Measurements from ENCODE around the gene SETD5.

Gene SETD5

DNA sequence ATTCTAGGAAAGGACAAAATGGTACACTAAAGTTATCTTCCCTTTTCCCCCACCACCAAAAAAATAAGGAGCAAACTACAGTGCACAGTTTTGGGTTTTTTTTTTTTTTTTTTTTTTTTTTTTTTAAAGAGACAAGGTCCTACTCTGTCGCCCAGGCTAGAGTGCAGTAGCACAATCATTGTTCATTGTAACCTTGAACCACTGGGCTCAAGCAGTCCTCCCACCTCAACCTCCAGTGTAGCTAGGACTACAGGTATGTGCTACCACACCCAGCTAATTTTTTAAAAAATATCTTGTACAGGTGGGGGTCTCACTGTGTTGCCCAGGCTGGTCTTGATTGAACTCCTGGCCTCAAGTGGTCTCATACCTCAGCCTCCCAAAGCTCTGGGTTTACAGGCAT is 14.9 kb downstream of the SETD5 start:
- DNase-seq = no peak

DNA sequence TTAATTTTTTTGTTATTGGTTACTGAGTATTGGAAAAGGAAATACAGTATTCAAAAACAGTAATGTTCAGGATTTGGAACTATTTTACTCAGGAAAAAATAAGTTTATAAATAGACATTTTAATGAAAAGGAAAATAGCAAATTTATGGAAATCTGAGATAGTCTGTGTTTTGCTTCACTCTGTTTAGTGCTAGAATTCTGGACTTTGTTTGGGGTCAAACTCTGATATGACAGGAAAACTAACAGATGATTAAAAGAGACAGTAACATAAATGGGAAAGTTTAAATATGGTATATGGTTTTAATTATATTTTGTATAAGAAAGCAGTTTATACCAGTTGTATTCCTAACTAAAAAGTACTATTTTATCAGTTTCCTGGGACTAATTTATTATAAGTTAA is 17.4 kb downstream of the SETD5 start:
- DNase-seq = no peak

DNA sequence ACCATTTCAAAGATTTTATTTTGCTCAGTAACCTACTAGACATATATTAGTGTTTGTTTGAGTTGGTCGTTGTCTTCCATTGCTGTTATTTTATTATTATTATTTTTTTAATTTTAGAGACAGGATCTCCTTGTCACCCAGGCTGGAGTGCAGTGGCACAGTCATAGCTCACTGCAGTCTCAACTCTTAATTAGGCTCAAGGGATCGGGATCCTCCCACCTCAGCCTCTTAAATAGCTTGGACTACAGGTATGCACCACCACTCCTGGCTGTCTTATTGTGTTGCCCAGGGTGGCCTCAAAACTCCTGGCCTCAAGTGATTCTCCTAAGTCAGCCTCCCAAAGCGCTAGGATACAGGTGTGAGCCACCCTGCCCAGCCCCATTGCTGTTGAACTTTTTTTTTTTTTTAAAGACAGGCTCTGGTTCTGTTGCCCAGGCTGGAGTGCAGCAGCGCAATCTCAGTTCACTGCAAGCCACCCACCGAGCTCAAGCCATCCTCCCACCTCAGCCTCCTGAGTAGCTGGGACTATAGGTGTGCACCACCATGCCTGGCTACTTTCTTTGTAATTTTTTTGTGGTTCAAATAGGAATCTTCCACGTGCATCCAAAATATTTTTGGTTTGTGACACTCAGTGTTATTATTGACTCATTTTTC is 18.2 kb downstream of the SETD5 start:
- DNase-seq = no peak

DNA sequence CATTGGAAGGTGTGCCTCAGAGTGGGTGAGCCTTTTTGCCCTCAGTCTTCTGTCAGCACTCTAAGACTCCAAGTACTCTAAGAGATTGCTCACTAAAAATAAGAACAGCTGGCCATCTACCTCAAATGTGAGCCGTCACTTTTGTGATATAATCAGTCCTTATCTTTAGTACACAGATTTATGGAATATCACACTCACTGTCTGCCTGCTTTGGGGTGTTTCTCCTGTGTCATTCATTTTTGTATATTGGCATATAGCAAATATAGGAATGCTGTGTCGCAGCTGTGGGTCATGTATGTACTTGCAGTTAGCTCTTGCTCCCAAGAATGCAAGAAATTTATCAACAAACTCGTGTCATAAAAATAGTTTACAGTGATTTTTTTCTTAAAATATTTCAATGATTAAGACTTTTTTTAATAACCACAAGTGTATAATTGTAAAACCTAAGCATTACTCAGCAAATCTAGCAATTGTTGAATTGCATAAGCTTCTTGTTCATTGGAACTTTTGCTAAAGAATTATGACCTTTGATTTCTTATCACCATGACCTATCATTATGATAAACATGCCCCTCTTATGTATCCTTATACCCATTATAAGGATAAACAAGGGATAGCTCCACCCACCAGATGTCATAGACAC is 18.8 kb downstream of the SETD5 start:
- no peak for DNase-seq

DNA sequence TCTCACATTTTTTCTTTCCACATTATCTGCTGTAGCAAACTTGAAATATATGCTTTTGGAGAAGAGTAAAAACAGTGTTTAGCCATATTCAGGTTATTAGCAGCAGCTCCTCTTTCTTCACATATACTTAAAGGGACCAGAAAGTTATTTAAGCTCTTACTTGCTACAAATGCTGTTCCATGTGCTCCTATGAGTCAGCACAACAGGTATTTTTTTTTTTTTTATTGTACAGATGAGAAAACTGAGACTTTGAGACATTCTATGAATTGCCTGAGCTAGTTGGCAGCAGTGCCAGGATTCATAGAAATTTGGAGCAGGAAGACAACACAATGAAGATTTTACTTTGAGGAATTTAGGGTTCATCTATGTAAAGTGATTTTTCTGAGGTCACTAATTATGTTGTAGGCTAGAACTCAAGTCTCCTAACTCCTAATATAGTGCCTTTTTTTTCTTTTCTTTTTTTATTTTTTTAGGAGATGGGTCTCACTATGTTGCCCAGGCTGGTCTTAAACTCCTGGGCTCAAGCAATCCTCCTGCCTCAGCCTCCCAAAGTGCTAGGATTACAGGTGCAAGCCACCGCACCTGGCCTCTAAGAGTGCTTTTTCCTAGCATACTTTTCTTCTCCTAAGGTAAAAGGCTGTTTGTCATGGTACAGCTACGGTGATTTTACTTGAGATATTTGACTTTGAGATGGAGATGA is 23.6 kb downstream of the SETD5 start:
- DNase-seq = no peak

DNA sequence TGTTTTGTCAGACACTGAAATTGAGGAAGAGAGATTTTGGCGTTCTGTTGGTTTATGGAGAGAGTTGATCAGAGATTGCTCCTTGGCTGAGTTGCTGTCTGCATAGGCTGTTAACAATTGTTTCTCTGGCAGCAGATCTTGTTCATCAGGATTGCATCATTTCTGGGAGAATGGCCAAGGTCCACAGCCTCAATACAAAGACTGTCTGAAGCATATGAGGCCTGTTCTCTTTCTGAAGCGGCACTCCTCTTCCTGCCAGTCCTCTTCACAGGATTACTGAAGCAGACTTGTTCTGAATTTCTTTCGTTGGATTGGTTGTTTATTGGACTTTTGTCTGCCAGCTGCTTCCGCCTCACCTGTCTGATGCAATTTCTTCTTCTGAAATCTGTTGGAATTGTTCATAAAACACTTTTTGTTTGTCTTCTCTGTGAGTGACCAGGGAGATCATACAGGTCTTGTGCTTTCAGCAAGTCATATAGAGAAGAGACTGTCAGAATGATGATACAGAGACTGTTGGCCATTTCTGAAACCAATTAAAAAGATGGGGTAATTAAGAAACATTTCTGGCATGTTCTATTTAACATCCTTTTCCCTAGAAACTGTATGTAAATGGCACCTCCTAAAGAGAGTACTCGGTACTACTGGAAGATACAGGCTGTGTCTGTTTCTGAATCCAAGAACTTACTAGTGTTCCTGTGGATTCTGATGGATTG is 25.5 kb downstream of the SETD5 start:
- no peak for DNase-seq

DNA sequence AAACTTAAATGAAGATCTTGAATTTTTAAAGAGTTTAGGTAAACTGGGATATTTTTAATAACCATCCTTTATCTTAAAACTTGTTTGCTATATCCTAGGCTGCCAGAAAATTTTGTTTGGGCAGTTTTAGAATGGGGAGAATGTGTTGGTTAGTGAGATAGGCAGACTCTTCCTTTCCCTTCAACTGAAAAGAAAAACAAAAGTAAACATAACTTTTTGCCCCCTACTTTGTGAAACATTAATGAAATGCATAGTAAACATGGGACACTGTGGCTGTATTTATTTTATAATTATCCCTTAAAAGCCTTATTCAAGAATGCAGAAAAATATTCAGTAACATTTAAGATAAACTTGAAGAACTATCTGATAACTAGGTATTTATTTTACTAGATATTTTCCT is 31.0 kb downstream of the SETD5 start:
- DNase-seq = no peak

DNA sequence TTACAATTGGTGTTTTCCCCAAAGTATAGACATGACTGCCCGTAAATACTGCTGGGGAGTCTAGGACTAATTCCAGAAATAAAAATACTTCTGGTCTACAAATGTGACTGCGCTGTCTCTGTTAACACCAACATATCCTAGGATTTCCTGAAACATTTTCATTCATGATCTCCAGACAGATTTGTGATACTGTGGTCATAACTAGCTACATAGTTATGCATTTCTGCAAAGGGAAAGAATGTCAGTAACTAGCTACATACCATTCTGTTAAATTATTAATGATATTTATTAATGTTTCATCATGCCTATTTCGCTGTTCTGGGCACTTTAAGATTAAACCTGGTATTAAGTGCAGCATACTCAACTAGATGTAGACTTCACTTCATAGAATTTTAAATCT is 33.3 kb downstream of the SETD5 start:
- no peak for DNase-seq

DNA sequence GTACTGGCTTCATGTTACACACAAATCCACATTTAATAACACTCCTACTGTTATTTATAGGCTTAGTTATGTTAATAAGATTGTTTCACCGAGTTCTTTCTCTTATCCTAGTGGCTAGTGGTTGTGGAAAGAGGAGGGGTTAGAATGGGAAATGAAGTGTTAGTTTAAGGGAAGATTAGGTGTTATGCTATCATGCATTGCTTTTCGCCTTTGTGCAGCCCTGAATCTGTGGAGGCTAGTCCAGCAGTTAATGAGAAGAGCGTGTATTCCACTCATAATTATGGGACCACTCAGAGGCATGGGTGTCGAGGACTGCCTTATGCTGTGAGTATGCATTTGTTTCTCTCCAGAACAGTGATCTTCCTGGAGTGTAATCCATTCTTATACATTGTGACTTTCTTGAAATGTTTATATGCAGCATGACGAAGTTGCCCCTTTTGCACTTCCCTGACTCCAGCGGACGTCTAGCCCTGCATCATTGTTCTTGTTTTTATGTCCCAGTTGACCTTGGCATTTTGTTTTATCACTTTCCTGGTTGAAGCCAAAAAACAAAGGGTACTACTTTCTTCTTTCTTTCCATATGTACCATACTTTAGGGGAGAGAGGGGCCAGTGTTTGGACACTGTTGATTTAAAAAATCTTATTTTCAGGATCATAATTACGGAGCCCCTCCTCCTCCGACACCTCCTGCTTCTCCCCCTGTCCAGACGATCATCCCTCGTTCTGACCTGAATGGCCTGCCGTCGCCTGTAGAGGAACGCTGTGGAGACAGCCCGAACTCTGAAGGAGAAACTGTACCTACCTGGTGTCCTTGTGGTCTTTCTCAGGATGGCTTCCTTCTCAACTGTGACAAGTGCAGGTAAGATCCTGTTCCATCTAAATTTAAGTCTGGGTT is 36.5 kb downstream of the SETD5 start:
- DNase-seq = no peak

DNA sequence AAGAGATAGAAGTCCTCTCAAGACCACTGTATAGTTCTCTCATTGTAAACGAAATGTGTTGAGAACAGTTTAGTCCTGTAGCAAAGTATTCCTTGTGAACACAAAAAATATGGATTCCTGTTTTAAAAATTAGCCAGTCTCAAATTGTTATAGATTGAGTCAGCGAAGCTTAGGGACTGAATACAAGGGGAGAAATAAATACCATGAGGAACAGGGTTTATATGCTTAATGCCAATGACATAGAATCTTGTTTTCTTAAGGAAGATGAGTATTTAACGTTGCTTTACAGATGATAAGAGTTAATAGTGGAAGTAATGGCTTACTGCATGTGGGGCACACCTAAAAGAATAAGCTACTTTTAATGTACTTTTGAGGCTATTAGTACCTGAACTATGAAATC is 37.9 kb downstream of the SETD5 start:
- DNase-seq = no peak

DNA sequence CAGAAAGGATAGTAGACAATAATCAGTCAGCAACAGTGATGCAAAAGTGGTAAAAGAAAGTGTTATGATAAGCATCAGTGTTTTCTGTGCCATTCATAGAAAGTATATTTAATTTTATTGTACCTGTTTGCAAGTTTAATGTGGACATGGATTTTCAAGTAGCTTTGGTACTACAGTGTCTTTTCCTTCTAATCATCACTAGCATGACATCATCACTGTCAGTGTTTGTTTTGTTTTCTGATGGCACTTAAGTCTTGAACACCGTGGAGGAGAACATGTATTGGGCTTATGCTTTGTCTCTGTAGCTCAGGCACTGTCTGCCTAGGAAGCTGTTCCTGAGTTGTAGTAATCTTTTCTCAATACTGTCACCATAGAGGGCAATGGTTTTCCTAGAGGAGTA is 41.9 kb downstream of the SETD5 start:
- no peak for DNase-seq

DNA sequence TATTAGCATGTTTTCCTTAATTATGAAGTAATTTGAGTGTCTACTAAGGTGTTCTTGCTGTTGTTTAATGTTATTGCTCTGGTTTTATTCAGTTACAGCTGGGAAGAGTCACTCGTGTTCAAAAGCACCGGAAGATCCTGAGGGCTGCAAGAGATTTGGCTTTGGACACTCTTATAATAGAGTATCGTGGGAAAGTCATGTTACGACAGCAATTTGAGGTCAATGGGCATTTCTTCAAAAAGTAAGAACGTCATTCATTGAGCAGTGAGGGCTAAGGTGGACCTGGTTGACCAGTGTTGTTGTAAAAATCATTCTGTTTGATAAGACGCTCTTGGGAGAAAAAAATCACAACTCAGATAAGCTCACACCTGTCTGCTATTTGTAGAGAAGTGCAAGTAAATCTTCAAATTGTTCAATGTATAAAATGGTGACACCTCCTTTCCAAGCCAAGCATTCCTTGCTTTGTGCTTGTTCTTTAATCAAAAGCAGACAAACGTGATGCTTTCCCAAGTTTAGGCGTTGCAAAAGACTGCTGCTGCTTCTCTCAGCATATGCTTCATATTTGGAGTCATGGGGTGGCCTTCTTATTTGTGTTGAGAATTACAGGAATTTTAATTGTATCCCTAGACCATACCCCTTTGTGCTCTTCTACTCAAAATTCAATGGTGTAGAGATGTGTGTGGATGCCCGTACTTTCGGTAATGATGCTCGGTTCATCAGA is 44.2 kb downstream of the SETD5 start:
- DNase-seq = no peak

DNA sequence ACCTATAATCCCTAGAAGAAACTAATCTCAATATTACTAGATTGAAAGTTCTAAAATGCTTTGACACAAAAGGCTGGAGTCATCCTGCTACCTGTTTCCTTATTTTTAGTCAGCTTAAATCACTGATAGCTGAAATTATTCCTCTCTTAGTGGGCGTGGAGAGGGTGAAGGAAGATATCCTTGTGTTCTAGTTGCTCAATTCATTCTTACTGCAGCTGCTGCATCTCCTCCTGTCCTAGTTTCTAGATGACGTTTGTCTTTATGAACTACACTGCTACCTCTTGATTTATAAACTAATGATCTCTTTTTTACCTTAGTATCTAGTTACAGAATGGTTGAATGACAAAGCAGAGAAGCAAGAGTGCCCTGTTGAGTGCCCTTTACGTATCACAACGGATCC is 50.7 kb downstream of the SETD5 start:
- DNase-seq = no peak

DNA sequence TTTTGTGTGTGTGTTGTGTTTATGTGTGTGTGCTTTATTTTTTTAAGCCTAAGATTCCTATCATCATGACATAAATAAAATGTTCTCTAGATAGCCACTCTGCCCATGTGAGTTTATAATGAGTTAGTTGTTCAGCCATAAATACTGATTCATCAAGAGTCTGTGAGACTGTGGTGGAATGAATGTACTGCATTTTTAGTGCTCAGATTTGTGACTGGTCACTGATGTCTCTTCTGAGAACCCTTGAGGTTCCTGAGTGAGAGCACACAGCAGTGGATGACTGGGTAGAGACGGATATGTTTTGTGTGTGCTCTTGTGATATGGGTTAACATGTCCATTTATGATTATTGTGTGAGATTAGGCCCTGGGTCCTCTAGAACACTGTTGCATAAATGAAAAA is 51.2 kb downstream of the SETD5 start:
- no peak for DNase-seq

DNA sequence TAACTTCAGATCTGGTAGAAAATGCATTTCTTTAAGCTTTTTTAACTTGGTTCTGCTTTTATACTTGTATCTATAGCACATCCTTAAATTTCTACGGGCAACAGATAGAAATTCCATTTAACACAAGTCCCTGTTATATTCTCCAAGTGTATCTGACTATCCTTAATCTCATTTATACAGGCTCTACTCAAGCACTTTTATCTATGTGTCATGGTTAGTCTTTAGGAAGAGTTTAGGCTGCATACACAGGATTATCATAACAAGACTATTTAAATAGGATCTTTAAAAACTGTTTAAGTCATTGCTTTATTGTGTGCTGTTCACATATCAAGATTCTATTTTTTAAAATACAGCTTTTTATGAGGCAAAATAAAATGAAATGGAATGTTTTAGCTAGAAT is 52.7 kb downstream of the SETD5 start:
- no peak for DNase-seq

DNA sequence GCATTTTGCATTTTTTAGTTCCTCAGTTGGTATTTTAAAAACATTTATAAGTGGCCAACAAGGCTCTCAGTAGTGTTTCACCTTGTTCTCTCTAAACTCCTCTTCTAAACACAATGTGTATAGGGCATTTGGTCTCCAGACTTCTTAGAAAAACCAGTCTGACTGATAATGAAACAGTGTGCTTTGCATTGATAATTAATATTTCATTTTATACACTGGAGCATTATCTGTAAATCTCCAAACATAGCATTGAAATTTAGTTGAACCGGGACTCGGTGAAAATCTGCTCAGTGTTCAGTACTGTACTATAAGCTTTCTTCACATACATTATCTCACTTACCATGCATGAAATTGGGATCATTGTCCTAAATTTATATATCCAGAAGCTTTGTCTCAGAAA is 53.6 kb downstream of the SETD5 start:
- no peak for DNase-seq

DNA sequence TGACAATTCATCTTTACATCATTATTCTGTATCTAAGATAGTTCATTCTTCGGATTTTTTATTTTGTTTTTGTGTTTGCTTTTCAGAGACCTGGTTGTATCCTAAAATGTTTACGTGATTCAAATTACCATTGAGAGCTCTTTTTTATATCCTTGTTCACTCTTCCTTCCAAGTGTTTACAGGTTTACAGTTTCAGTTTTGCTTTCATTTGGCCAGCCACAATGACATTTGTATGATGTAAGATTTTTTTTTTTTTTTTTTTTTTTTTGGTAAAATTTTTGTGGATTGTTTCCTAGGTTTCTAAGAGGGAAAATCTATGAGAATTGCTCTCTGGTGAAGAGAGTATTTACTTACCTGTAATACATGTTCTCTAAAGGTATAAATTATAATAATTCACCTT is 55.0 kb downstream of the SETD5 start:
- DNase-seq = no peak

DNA sequence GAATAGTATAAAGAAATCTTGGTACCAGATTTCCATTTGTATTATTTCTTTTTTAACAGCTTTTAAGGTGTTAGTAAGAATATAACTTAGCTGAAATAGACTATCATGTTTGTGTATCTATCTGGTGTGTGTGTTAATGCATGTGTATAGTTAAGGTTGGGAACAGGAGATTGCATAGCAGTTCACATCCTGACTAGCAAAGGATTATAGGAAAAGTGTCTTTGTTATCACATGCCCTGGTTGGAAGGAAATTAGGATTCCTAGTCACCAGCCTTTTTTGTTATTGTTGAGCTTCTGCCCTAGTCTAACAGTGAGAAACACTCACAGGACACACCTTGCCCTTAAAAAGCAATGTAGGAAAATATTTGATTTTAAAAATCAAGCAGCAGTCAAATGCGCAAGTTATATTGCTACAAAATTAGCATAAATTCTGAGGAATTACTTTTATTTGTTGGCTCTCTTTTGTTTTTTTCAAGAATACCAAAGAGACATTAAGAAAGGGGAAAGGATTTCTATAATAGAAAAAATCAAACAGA is 58.2 kb downstream of the SETD5 start:
- no peak for DNase-seq

DNA sequence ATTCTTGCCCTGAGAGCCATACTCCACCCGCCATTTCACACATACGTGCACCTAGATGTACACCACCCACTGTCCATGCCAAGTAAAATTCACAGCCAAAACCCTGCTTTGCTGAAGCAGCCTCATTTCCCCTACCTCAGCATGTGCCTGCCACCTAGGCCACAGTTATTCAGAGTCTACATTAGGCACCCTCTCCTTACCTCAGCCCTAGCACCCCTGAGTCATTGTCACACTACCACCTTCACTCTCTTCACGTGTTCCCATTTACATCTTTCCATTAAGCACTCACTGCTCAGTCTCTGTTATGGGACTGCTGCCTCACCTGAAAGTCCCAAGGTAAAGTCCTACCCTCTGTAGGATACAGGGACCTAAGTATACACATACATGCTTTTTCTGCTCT is 70.0 kb downstream of the SETD5 start:
- no peak for DNase-seq

DNA sequence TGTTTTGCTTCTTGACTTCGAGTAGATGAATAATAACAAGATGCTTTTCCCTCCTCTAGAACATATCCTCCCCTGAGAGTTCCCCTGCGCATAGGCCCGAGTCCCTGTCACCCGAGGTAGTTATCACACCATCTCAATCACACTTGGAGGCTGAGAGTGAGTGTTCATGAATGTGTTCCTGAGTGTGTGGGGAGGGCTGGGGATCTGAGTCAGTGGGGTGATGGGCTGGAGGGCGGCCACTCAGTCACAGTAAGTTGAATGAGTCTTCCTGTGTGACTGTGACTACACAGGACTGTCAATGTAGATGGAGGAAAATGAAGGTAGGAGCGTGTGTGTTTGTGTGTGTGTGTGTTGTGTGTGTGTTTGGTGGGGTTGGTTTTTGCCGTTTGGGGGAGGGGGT is 71.0 kb downstream of the SETD5 start:
- DNase-seq = no peak

DNA sequence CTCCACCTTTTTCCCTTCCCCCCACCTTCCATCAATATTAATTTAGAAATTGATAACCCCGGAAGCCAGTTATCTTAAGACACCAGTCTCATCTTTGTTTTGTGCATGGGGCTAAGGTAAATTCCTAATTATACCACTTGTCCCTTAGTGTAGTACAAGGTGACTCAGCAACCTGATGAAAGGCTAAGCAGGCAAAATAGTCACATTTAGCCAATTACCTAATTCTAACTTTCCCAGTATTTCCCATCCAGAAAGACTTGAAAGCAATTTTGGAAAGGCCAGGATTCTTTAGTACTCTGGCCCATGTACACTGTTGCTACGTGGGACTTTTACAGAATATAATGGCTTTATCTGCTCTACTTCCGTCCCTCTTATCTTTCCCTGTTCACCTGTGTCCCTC is 72.6 kb downstream of the SETD5 start:
- no peak for DNase-seq

Measured in CD4-positive, alpha-beta T cell treated with Interleukin-6 for 4 hours (primary cell).